CD4-positive, alpha-beta T cell (primary cell): ENCODE measurements around the gene GDPD4. TPM values are rescaled to one million over a fixed set of nuclear protein-coding genes. Genes with fewer than 3 reads are reported as not detected.

Experiments used
- ATAC-seq: fragments of 200-7000 bp; cut with Tn5 transposase; one replicate; pipeline ENCODE4 v1.10.0; 2022; ENCODE audit warnings: mild to moderate bottlenecking; ENCODE audit not compliant: poor library complexity
- CTCF ChIA-PET: fragments of 350-600 bp; sonication (Branson Sonifier 250); formaldehyde crosslinking; loops from one replicate; lab custom pipeline; 2021; ENCODE audit warnings: antibody characterized with exemption, inconsistent platforms; lab: Charles Lee
- POLR2A ChIA-PET: fragments of 350-600 bp; sonication (Branson Sonifier 250); formaldehyde crosslinking; loops from one replicate; lab custom pipeline; 2021; ENCODE audit warnings: antibody characterized with exemption, inconsistent platforms; lab: Charles Lee
- DNase-seq, 14 experiments: peaks; one replicate each; pipeline ENCODE4 v3.0.0-alpha.2; 2013 to 2020; ENCODE audit warnings: mixed read lengths in 2 of 14
- H3K27ac ChIP-seq, 2 donors: one replicate each; pipeline versions ENCODE4 v1.5.1 to v1.7.0; 2013; ENCODE audit warnings: low read length in 2 of 2, low read depth in 1 of 2, mild to moderate bottlenecking in 1 of 2
- H3K27me3 ChIP-seq, 2 experiments: 1 replicate in 1 of 2; 2 replicates in 1 of 2; pipeline versions ENCODE4 v1.6.1 to v1.7.0; 2013; ENCODE audit warnings: low read length in 2 of 2, control low read depth in 1 of 2, mild to moderate bottlenecking in 1 of 2, moderate library complexity in 1 of 2; ENCODE audit not compliant: insufficient read depth in 2 of 2, control insufficient read depth in 1 of 2
- H3K36me3 ChIP-seq: one replicate; pipeline ENCODE4 v1.6.1; 2013; ENCODE audit warnings: low read length, control low read depth; ENCODE audit not compliant: insufficient read depth
- H3K4me1 ChIP-seq: one replicate; pipeline ENCODE4 v1.6.1; 2013; ENCODE audit warnings: low read length, control low read depth; ENCODE audit not compliant: insufficient read depth
- H3K4me3 ChIP-seq: one replicate; pipeline ENCODE4 v1.5.1; 2013; ENCODE audit warnings: mild to moderate bottlenecking, low read length, moderate library complexity
- H3K9me3 ChIP-seq, 2 experiments: 1 replicate in 1 of 2; 2 replicates in 1 of 2; pipeline versions ENCODE4 v1.6.1 to v1.7.0; 2013; ENCODE audit warnings: low read length in 2 of 2, mild to moderate bottlenecking in 2 of 2, control low read depth in 1 of 2, moderate library complexity in 1 of 2; ENCODE audit not compliant: control insufficient read depth in 1 of 2, insufficient read depth in 1 of 2
- H3K27ac Mint-ChIP-seq: one replicate; pipeline ENCODE4 v1.8.0; 2020; ENCODE audit warnings: mixed read lengths
- H3K27me3 Mint-ChIP-seq: one replicate; pipeline ENCODE4 v1.8.0; 2021; ENCODE audit warnings: mixed read lengths
- H3K36me3 Mint-ChIP-seq: one replicate; pipeline ENCODE4 v1.8.0; 2021; ENCODE audit warnings: low read depth, mixed read lengths
- H3K4me1 Mint-ChIP-seq: one replicate; pipeline ENCODE4 v1.8.0; 2021; ENCODE audit warnings: low read depth, mixed read lengths
- H3K4me3 Mint-ChIP-seq: one replicate; pipeline ENCODE4 v1.8.0; 2020; ENCODE audit warnings: mild to moderate bottlenecking, mixed read lengths
- H3K9me3 Mint-ChIP-seq: one replicate; pipeline ENCODE4 v1.8.0; 2020; ENCODE audit warnings: mixed read lengths
- CTCF ChIP-seq: fragments of 200-600 bp; IDR thresholded peaks from one replicate; pipeline ENCODE4 v1.8.0; 2022; ENCODE audit warnings: antibody characterized with exemption, mild to moderate bottlenecking
- intact Hi-C, 2 experiments: fragments of 100-400 bp; cut with DNase I in 1 of 2; cut with micrococcal nuclease in 1 of 2; formaldehyde crosslinking; loops; one replicate each; pipeline versions ENCODE4 v1.15.1 to v1.9.0; 2023 to 2025; cut with DNase I, micrococcal nuclease
- total RNA-seq, 174 experiments: library from RNA in 2 of 174; stranded (reverse) in 2 of 174; gene quantifications; one replicate each; pipeline ENCODE4 v1.2.3 and lab custom pipeline; 2021 to 2026

Gene GDPD4
- total RNA-seq, 2 experiments from 2014 or later = not detected

GRCh38 chr11:77187111-77187750 lies 114.3 kb downstream of the GDPD4 start:
- DNase-seq (no peak), ATAC-seq (no peak)
- Histone ChIP-seq H3K36me3 (no peaks in the 10 kb centered on the region), H3K4me1 (no peaks in the 10 kb centered on the region), H3K27ac (no peak overlapping the region), H3K4me3 (no peak overlapping the region), H3K9me3 (no peaks in the 10 kb centered on the region), H3K27me3 (no peaks in the 10 kb centered on the region)
- Mint-ChIP-seq H3K9me3 (no peaks in the 10 kb centered on the region), H3K4me1 (no peaks in the 10 kb centered on the region), H3K4me3 (no peak overlapping the region), H3K36me3 (no peaks in the 10 kb centered on the region), H3K27ac (no peak overlapping the region), H3K27me3 (no peaks in the 10 kb centered on the region)
- ChIA-PET POLR2A (no interaction called here), CTCF (interaction anchor here (4.1 kb wide), 1 partner anchor 60 kb away, joined by 23 read pairs; the partner anchor contains the start of gene MYO7A)
- intact Hi-C loops = loop anchor here in 1 of 2 experiments (5.0 kb wide), 1 partner anchor 140 kb away; no protein-coding TSS in a partner anchor
- no peak for TF ChIP-seq CTCF

- TF ChIP-seq CTCF = no peak
- Mint-ChIP-seq H3K4me1 (no peaks in the 10 kb centered on the region), H3K27me3 (no peaks in the 10 kb centered on the region), H3K9me3 (no peaks in the 10 kb centered on the region), H3K27ac (no peak overlapping the region), H3K36me3 (no peaks in the 10 kb centered on the region), H3K4me3 (no peak overlapping the region)
- Histone ChIP-seq H3K27me3 (no peaks in the 10 kb centered on the region), H3K9me3 (no peaks in the 10 kb centered on the region), H3K27ac (no peak overlapping the region), H3K4me3 (no peak overlapping the region), H3K4me1 (no peaks in the 10 kb centered on the region), H3K36me3 (no peaks in the 10 kb centered on the region)
- POLR2A ChIA-PET = no interaction called here
- CTCF ChIA-PET = interaction anchor here (4.1 kb wide), 1 partner anchor 59 kb away, joined by 23 read pairs; the partner anchor contains the start of gene MYO7A
- DNase-seq = no peak
- ATAC-seq = no peak
- intact Hi-C loops = loop anchor here in 1 of 2 experiments (5.0 kb wide), 1 partner anchor 139 kb away; no protein-coding TSS in a partner anchor
Measured at GRCh38 chr11:77186302-77186701, 115.2 kb downstream of the GDPD4 start.

GRCh38 chr11:77184136-77184860 lies 117.2 kb downstream of the GDPD4 start:
- H3K4me3 Mint-ChIP-seq = no peak overlapping the region
- no peak for ATAC-seq

More at GRCh38 chr11:77184136-77184860, 117.2 kb downstream of the GDPD4 start:
- no peak for DNase-seq
- H3K27me3 ChIP-seq = no peaks in the 10 kb centered on the region
- H3K27ac ChIP-seq = no peak overlapping the region
- no peak for TF ChIP-seq CTCF
- Mint-ChIP-seq H3K27me3 (no peaks in the 10 kb centered on the region), H3K36me3 (no peaks in the 10 kb centered on the region), H3K4me1 (no peaks in the 10 kb centered on the region), H3K9me3 (no peaks in the 10 kb centered on the region), H3K27ac (no peak overlapping the region)
- CTCF ChIA-PET = no interaction called here
- H3K4me3 ChIP-seq = no peak overlapping the region
- H3K4me1 ChIP-seq = no peaks in the 10 kb centered on the region
- POLR2A ChIA-PET = no interaction called here
- H3K9me3 ChIP-seq = no peaks in the 10 kb centered on the region
- H3K36me3 ChIP-seq = no peaks in the 10 kb centered on the region
- intact Hi-C loops = no loop called here
